PFSK-1 (cell line): ENCODE results near the gene SLC22A25.

Source experiments
- FOXP2 ChIP-seq: optimal IDR thresholded peaks from 2 replicates; pipeline ENCODE3; 2011; ENCODE audit warnings: borderline replicate concordance, control low read depth, inconsistent platforms; ENCODE audit not compliant: insufficient read depth; ENCODE audit errors: extremely low read length, extremely low read depth
- POLR2AphosphoS5 ChIP-seq: IDR thresholded peaks from 2 replicates; pipeline ENCODE4 v1.6.1; 2012; ENCODE audit warnings: low read depth, mild to moderate bottlenecking, control low read depth, low read length, moderate library complexity
- SIN3A ChIP-seq: IDR thresholded peaks from 2 replicates; pipeline ENCODE4 v1.6.1; 2012; ENCODE audit warnings: mild to moderate bottlenecking, low read length, moderate library complexity, borderline replicate concordance; ENCODE audit not compliant: insufficient read depth
- TF ChIP-seq, protein P1 (sequence below), 2 experiments: IDR thresholded peaks; 2 replicates each; pipeline versions ENCODE4 v1.6.1 to v1.8.0; 2011 to 2012; ENCODE audit warnings: low read depth in 2 of 2, low read length in 2 of 2, control low read depth in 1 of 2, inconsistent platforms in 1 of 2, mild to moderate bottlenecking in 1 of 2, moderate library complexity in 1 of 2; ENCODE audit not compliant: insufficient read depth in 1 of 2

DNA sequence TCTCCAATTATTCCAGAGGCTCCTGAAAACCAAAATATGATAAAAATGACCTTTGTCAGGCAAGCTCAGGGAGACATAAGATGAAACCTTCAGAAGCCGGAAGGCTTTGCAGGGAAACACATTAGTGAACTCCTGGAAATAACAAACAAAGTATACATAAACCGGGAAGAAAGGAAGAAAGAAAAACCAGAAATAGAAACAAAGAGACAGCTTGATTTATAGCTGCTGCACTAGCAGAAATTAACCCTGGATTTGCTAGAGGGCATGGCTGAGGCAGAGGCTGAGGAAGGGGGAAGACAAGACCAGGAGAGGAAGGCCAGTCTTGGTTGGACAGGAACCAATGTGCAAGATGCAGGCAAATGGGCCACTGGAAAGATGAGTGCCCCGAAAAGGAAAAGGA, 33.3 kb downstream of the SLC22A25 start:
- TF ChIP-seq POLR2AphosphoS5: no peak
- TF ChIP-seq, protein P1, sequence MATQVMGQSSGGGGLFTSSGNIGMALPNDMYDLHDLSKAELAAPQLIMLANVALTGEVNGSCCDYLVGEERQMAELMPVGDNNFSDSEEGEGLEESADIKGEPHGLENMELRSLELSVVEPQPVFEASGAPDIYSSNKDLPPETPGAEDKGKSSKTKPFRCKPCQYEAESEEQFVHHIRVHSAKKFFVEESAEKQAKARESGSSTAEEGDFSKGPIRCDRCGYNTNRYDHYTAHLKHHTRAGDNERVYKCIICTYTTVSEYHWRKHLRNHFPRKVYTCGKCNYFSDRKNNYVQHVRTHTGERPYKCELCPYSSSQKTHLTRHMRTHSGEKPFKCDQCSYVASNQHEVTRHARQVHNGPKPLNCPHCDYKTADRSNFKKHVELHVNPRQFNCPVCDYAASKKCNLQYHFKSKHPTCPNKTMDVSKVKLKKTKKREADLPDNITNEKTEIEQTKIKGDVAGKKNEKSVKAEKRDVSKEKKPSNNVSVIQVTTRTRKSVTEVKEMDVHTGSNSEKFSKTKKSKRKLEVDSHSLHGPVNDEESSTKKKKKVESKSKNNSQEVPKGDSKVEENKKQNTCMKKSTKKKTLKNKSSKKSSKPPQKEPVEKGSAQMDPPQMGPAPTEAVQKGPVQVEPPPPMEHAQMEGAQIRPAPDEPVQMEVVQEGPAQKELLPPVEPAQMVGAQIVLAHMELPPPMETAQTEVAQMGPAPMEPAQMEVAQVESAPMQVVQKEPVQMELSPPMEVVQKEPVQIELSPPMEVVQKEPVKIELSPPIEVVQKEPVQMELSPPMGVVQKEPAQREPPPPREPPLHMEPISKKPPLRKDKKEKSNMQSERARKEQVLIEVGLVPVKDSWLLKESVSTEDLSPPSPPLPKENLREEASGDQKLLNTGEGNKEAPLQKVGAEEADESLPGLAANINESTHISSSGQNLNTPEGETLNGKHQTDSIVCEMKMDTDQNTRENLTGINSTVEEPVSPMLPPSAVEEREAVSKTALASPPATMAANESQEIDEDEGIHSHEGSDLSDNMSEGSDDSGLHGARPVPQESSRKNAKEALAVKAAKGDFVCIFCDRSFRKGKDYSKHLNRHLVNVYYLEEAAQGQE (IDR thresholded peaks at IDR 0.05; ENCODE audit: insufficient read depth in 1 of 2, low read depth in 2 of 2, low read length in 2 of 2): no peak
- no peak for TF ChIP-seq FOXP2
- no peak for TF ChIP-seq SIN3A
